H1 (cell line): Measurements from ENCODE around the gene PPY. TPM values are rescaled to one million over a fixed set of nuclear protein-coding genes. Genes with fewer than 3 reads are reported as not detected.

ENCODE experiments used
- RAD21 ChIP-seq, 2 experiments: IDR thresholded peaks in 1 of 2; conservative IDR thresholded peaks in 1 of 2; 2 replicates each; pipeline ENCODE4 v1.6.1; 2011; ENCODE audit warnings: low read depth in 2 of 2, low read length in 2 of 2, improper control_type of control experiment in 1 of 2, inconsistent platforms in 1 of 2, mild to moderate bottlenecking in 1 of 2, moderate library complexity in 1 of 2
- SIRT6 ChIP-seq: IDR thresholded peaks from one replicate; pipeline ENCODE4 v1.7.1; 2012; ENCODE audit warnings: low read length, inconsistent platforms
- polyA plus RNA-seq, 7 experiments: library from polyadenylated mRNA; depleted of rRNA in 3 of 7; stranded (reverse) in 5 of 7; unstranded in 2 of 7; fragments of >200 nt in 5 of 7; fragments of 200-250 nt in 2 of 7; gene quantifications; 1 replicate in 5 of 7; 2 replicates in 1 of 7; 4 replicates in 1 of 7; pipeline versions ENCODE4 v1.2.1 to v1.2.3, GENCODE V29; 2011 to 2013; ENCODE audit warnings: missing spikeins in 2 of 7, mixed read lengths in 2 of 7
- total RNA-seq: library from RNA; stranded (reverse); fragmentation: NEBNext Ultra II Directional; extraction: Animal tissue kit (Norgen Biotek cat#: 25700); gene quantifications from 2 replicates; pipeline ENCODE4 v1.2.1, GENCODE V29; 2021

Gene PPY
- total and polyA plus RNA-seq, 2 of the 8 experiments (the other 6 are each of a cell fraction or from before 2014, with no cell fraction given) = 0.26 TPM; not detected in 1

DNA sequence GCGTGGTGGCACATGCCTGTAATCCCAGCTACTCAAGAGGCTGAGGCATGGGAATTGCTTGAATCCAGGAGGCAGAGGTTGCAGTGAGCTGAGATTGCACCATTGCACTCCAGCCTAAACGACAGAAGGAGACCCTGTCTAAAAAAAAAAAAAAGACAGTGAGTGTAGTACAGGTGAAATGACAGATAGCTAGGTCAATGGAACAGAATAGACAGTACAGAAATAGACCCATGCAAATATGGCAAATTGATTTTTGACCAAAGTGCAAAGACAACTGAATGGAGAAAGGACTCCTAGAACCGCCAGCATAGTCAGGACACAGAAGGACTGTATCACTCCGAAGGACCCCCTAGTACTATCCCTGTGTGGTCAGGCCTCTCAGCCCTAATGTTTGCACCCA, 28.1 kb upstream of the PPY start (continued):
- TF ChIP-seq RAD21 (IDR thresholded peaks at IDR 0.05 in 1 of 2, conservative IDR thresholded peaks at IDR 0.05 in 1 of 2; ENCODE audit: low read depth in 2 of 2, low read length in 2 of 2) (no peak), SIRT6 (no peak)
- TF ChIP-seq, all 59 proteins: peak for 0
